NT2/D1 (cell line): ENCODE measurements around the gene YIPF2.

Experiments
- DNase-seq: peaks from one replicate; pipeline ENCODE4 v3.0.0-alpha.2; 2011; ENCODE audit warnings: low read depth, low spot score
- H3K27me3 ChIP-seq: 2 replicates; pipeline ENCODE4 v1.6.0; 2011; ENCODE audit warnings: mild to moderate bottlenecking; ENCODE audit not compliant: insufficient read length, insufficient read depth
- H3K36me3 ChIP-seq: 2 replicates; pipeline ENCODE4 v1.6.1; 2011; ENCODE audit warnings: mild to moderate bottlenecking, low read length, mixed read lengths; ENCODE audit not compliant: insufficient read depth, insufficient read length
- H3K4me1 ChIP-seq: 2 replicates; pipeline ENCODE4 v1.5.1; 2011; ENCODE audit not compliant: insufficient read depth, insufficient read length
- H3K4me3 ChIP-seq: 2 replicates; pipeline ENCODE4 v1.5.1; 2011; ENCODE audit warnings: low read depth; ENCODE audit not compliant: insufficient read length
- H3K9ac ChIP-seq: 2 replicates; pipeline ENCODE4 v1.6.0; 2011; ENCODE audit warnings: low read depth; ENCODE audit not compliant: insufficient read length
- H3K9me3 ChIP-seq: 2 replicates; pipeline ENCODE4 v1.5.1; 2011; ENCODE audit warnings: mild to moderate bottlenecking, low read length; ENCODE audit not compliant: insufficient read depth
- SUZ12 ChIP-seq: IDR thresholded peaks from 2 replicates; pipeline ENCODE4 v1.6.1; 2011; ENCODE audit not compliant: insufficient read length, insufficient read depth; ENCODE audit errors: extremely low read depth
- YY1 ChIP-seq: IDR thresholded peaks from 2 replicates; pipeline ENCODE4 v1.6.1; 2011; ENCODE audit not compliant: insufficient read length, insufficient read depth
- ZNF274 ChIP-seq: IDR thresholded peaks from 2 replicates; pipeline ENCODE4 v1.6.1; 2011; ENCODE audit warnings: mild to moderate bottlenecking, low read depth, low read length

YIPF2 gene

DNA sequence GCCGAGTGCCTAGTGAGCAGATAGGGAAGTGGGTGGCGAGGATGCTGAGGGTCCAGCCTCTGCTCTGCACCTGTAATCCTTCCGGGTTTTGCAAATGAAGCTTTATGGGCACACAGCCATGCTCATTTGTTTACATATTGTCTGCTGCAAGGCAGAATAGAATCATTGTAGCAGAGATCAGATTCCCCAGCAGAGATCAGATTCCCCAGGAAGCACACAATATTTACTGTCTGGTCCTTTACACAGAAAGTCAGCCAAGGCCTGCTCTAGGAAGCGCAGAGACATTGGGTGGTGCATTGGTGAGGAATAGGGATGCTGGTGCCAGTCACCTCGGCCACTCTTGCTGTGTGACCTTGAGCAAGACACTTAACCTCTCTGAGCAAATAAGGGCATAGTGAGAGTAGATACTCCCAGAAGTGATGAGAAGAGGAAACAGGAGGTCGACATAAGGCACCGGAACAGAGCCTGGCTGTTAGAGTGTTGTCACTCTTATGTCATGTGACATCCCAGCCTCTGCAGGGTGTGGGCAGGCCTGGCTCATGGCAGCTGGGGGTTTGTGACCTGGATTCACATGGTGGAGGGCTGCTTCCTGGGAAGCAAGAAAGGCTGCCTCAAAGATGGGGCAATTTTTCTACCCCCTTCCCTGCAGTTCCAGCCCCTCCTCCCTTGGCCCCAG, 31.4 kb downstream of the YIPF2 start:
- DNase-seq: no peak
- TF ChIP-seq ZNF274 (no peak), YY1 (no peak), SUZ12 (no peak)
- H3K9ac ChIP-seq: no peak overlapping the region
- H3K4me3 ChIP-seq: no peak overlapping the region
- H3K27me3 ChIP-seq: no peaks in the 10 kb centered on the region
- H3K4me1 ChIP-seq: peaks cover 36% of the 10 kb centered on the region
- H3K9me3 ChIP-seq: peaks cover 9% of the 10 kb centered on the region; the same call in 1 of the 2 replicates
- H3K36me3 ChIP-seq: peaks cover 16% of the 10 kb centered on the region

DNA sequence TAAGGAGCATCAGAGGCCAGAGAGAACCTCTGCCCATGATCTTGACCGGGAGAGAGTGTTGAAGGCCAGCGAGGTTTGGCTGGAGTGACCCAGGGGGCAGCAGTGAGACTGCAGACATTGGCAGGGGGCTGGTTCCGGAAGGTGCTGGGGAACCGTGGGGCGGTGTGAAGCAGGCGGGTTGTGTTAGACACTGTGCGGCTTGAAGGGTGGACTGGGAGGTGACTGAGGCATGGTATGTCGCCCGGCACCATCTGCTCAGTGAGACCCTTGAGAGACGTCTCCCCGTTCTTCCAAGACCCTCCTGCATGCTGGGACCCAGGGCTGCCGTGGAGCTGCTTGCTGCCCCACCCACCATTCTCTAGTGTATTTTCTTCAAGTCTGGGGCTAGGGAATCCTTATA, 32.5 kb downstream of the YIPF2 start:
- Histone ChIP-seq H3K4me1 (peaks cover 44% of the 10 kb centered on the region), H3K27me3 (no peaks in the 10 kb centered on the region), H3K9me3 (no peaks in the 10 kb centered on the region), H3K36me3 (peaks cover 12% of the 10 kb centered on the region), H3K9ac (no peak overlapping the region), H3K4me3 (no peak overlapping the region)
- no peak for TF ChIP-seq YY1
- no peak for TF ChIP-seq ZNF274
- DNase-seq: no peak

DNA sequence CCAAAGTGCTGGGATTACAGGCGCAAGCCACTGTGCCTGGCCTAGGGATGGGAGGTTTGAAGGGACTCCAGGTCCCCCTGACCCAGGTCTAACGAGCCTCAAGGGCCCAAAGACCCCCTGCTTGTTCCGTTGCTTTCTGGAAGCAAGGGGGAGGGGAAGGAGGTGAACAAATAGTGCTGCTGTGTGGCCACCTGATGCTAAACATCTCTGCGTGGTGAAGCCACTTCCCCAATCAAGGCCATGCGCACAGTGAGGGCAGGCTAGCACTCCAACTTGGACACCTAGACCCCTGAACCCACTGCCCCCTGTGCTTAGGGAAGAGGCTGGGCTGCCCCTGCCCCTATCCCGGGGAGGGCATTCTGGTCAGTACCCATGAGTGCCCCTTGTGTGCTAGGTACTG, 33.1 kb downstream of the YIPF2 start:
- Histone ChIP-seq H3K9ac (no peak overlapping the region), H3K36me3 (peaks cover 12% of the 10 kb centered on the region), H3K4me3 (no peak overlapping the region), H3K4me1 (peaks cover 46% of the 10 kb centered on the region), H3K9me3 (no peaks in the 10 kb centered on the region), H3K27me3 (no peaks in the 10 kb centered on the region)
- DNase-seq: no peak
- TF ChIP-seq ZNF274 (no peak), SUZ12 (no peak), YY1 (no peak)

DNA sequence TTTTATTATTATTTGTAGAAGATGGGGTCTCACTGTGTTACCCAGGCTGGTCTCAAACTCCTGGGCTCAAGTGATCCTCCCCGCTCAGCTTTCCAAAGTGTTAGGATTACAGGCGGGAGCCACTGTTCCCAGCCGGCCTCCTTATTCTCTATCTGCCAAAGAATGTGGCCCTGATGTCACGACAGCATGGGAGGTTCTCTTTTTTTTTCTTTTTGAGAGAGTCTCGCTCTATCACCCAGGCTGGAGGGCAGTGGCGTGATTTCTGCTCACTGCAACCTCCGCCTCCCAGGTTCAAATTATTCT, 33.6 kb downstream of the YIPF2 start:
- TF ChIP-seq YY1: no peak
- no peak overlapping the region for H3K9ac ChIP-seq

DNA sequence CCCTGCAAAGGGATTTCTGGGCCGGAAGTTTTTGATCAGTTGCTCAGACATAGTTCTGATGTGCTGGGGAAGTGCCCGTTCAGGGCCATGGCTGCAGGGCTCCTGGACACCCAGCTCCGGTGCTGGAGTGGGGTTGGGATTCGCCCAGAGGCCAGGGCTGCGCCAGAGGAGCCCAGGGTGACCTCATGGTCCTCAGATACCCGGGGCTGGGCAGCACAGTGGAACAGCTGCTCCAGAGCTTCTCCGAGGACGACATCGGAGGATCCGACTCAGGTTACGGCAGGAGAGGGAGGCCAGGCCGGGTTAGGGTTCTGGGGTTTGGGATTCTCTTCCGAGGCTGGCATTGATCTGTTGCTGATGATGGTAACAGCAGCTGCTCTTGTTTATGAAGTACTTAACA, 36.2 kb downstream of the YIPF2 start:
- no peak for DNase-seq
- Histone ChIP-seq H3K27me3 (no peaks in the 10 kb centered on the region), H3K36me3 (peaks cover 7% of the 10 kb centered on the region), H3K4me1 (peaks cover 56% of the 10 kb centered on the region), H3K4me3 (no peak overlapping the region), H3K9ac (peak overlapping the region; percentile 17), H3K9me3 (no peaks in the 10 kb centered on the region)
- TF ChIP-seq ZNF274 (no peak), SUZ12 (no peak), YY1 (no peak)

More for the DNA sequence above, 33.6 kb downstream of the YIPF2 start:
- H3K4me3 ChIP-seq: no peak overlapping the region
- no peaks in the 10 kb centered on the region for H3K9me3 ChIP-seq
- peaks cover 12% of the 10 kb centered on the region for H3K36me3 ChIP-seq
- H3K27me3 ChIP-seq: no peaks in the 10 kb centered on the region
- no peak for DNase-seq
- H3K4me1 ChIP-seq: peaks cover 46% of the 10 kb centered on the region

DNA sequence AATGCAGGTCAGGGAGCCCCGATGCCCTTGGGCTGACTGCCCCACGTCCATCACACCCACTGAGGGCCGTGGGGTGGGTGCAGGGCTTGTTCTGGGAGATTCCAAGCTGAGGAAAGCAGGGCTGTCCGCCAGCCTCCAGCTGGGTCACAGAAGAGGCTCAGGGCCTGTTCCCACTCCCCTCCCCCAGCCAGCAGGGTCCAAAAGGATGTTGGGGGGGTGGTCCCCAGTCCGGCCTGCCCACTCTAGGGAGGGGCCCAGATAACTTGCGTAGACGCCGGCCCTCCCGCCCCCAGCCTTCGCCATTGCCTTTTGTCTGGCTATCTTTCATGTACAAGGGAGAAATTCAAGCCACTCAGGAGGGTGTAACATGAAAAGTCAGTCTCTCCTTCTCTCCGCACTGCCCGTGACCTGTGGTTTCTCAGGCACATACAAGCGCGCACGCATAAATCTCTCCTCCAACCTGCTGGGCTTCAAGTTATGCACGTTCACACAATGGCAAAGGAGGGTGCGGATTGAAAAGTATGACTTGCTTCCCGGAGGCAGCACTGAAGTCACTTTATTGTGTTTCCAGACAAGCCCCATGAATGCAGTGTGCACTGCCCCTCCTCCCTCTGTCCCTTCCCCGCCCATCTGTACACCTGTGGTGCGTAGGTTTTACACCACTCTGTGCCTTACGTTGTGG, 36.9 kb downstream of the YIPF2 start:
- H3K27me3 ChIP-seq: no peaks in the 10 kb centered on the region
- H3K4me3 ChIP-seq: no peak overlapping the region
- no peak for TF ChIP-seq YY1
- no peak for TF ChIP-seq ZNF274
- no peak for TF ChIP-seq SUZ12
- peak overlapping the region; percentile 29 for H3K9ac ChIP-seq
- H3K36me3 ChIP-seq: peaks cover 7% of the 10 kb centered on the region
- no peaks in the 10 kb centered on the region for H3K9me3 ChIP-seq
- peaks cover 60% of the 10 kb centered on the region for H3K4me1 ChIP-seq
- DNase-seq: no peak

DNA sequence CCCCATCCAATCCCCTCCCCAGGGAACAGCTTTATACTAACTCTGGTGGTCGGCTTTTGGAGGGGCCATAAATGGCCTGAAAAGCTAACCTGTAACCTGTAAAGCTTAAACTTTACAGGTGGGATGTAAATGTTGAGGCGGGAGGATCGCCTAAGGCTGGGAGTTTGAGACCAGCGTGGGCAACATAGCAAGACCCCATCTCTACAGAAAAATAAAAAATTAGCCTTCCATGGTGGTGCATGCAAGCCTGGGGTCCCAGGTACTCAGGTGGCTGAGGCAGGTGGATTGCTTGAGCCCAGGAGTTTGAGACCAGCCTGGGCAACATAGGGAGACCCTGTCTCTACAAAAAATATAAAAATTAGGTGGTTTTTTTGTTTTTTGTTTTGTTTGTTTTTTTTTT, 38.6 kb downstream of the YIPF2 start:
- Histone ChIP-seq H3K9me3 (no peaks in the 10 kb centered on the region), H3K36me3 (peaks cover 7% of the 10 kb centered on the region), H3K9ac (no peak overlapping the region), H3K4me1 (peaks cover 55% of the 10 kb centered on the region), H3K27me3 (no peaks in the 10 kb centered on the region), H3K4me3 (no peak overlapping the region)
- TF ChIP-seq YY1: no peak
- no peak for TF ChIP-seq ZNF274
- TF ChIP-seq SUZ12: no peak
- DNase-seq: no peak
